Measurements from ENCODE around the gene TMEM114.

DNA sequence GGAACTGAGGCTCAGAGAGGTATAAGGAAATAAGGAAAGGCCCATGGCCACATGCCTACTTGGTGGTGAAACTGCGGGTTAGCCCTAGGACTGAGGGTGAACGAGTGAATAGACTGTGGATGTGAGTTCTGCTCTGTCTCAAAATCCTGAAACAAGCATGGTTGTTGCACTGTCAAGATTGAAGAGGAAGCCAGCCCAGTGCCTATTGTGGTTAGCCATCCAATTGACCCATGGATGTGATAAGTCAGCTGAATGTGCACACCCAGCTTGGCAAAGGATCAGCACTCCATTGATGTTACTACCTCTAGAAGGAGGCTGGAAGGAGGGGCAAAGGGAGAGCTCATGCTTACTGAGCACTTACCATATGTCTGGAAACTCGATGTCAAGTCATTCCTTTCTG is 4.5 kb downstream of the TMEM114 start:
- TF ChIP-seq, protein P1, sequence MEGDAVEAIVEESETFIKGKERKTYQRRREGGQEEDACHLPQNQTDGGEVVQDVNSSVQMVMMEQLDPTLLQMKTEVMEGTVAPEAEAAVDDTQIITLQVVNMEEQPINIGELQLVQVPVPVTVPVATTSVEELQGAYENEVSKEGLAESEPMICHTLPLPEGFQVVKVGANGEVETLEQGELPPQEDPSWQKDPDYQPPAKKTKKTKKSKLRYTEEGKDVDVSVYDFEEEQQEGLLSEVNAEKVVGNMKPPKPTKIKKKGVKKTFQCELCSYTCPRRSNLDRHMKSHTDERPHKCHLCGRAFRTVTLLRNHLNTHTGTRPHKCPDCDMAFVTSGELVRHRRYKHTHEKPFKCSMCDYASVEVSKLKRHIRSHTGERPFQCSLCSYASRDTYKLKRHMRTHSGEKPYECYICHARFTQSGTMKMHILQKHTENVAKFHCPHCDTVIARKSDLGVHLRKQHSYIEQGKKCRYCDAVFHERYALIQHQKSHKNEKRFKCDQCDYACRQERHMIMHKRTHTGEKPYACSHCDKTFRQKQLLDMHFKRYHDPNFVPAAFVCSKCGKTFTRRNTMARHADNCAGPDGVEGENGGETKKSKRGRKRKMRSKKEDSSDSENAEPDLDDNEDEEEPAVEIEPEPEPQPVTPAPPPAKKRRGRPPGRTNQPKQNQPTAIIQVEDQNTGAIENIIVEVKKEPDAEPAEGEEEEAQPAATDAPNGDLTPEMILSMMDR (IDR thresholded peaks at IDR 0.05; ENCODE audit: insufficient read depth, low read length, poor library complexity, severe bottlenecking), result no peak
- TF ChIP-seq EZH2phosphoT487 (conservative IDR thresholded peaks at IDR 0.05; ENCODE audit: low read length), result no peak
